ENCODE data around the gene MYLK4. TPM values are rescaled to one million over a fixed set of nuclear protein-coding genes. Genes with fewer than 3 reads are reported as not detected.

Gene MYLK4
- polyA plus RNA-seq, 1 donor: 11.2 TPM

GRCh38 chr6:2756687-2757224 is 6.0 kb upstream of the MYLK4 start:
- DNase-seq (ENCODE audit: low read depth): no peak

- no peak for DNase-seq (ENCODE audit: low read depth)
Measured at GRCh38 chr6:2756241-2756640, 5.5 kb upstream of the MYLK4 start.

- DNase-seq (ENCODE audit: low read depth): no peak
Measured at GRCh38 chr6:2755456-2755855, 4.7 kb upstream of the MYLK4 start.

- DNase-seq (ENCODE audit: low read depth): no peak
Measured at GRCh38 chr6:2754911-2755310, 4.2 kb upstream of the MYLK4 start.

DNA sequence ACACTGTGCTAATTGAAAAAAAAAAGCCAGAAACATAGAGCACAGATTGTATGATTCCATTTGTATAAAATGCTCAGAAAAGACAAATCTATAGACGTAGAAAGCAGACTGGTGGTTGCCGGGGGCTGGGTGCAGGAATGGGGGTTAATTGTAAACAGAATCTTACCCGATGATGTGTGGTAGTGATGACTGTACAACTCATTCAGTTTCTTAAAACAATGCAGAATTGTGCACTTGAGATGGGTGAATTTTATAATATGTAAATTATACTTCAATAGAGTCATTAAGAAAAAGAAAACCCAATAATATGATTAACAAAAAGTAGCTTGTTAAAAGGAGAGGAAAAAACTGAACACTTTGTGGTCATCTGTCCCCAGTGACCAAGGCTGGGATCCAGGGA is 3.7 kb upstream of the MYLK4 start:
- no peak for DNase-seq (ENCODE audit: low read depth)

DNA sequence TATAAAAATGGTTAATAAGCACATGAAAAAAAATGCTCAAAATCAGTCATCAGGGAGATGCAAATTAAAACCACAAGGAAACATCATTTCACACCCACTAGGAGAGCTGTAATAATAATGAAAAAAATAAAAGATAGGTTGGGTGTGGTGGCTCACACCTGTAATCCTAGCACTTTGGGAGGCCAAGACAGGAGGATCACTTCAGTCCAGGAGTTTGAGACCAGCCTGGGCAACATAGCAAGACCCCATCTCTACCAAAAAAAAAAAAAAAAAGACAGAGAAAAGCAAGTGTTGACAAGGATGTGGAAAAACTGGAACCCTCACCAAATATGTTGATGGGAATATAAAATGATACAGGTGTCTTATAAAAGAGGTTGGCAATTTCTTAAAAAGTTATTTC is 3.0 kb upstream of the MYLK4 start:
- DNase-seq (ENCODE audit: low read depth): no peak

- DNase-seq (ENCODE audit: low read depth): no peak
Measured at GRCh38 chr6:2753110-2753489, 2.4 kb upstream of the MYLK4 start.

GRCh38 chr6:2752477-2753109 is 1.9 kb upstream of the MYLK4 start:
- no peak for DNase-seq (ENCODE audit: low read depth)

- no peak for DNase-seq (ENCODE audit: low read depth)
Measured at GRCh38 chr6:2751871-2752270, 1.1 kb upstream of the MYLK4 start.

DNA sequence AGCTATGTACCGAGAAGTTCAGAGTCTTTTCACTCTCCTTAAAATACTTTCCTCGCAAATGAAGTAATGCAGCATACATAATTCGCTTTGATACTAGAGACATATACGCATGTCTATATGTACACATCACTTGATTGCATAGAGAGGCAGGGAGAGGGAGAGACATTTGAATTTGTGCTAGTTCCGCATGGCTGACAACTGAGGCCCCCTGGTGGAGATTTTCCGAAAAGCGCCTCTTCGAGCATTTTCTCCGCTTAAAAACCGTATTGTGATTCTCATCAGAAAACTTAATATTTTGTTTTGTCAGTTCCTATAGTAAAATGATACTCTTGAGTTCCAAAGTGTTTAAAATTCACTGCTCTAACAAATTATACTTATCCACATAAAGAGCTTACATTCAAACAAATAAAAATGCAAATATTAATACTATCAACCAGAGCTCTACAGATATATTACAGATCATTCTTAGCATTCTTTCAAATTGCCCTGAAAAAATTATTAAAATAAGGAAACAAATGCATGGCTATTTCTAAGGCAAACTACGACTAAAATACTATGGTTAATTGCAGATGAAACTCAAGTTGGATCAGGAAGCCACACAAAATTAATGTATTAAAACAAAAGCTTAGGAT is 637 bp downstream of the MYLK4 start:
- no peak for DNase-seq (ENCODE audit: low read depth)

DNA sequence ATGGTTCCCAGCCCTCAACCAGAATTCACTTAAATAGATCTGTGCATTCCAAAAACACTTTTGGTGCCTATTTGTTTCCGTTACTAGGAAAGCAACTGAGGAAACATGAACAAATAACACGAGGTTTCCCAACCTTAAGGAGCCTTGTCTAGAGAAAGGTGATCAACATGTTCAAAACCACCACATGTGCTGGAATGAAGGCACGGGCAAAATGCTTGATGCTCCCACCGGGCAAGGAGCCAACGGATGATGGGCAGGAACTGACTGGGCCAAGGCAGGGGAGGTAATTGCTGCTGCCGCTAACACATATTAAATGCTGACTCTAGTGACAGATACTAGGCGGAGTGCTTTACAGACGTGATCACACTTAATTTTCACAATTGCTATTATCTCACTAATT is 2.5 kb downstream of the MYLK4 start:
- DNase-seq (ENCODE audit: low read depth): no peak

- DNase-seq (ENCODE audit: low read depth): no peak
Measured at GRCh38 chr6:2746557-2747061, 4.1 kb downstream of the MYLK4 start.

DNA sequence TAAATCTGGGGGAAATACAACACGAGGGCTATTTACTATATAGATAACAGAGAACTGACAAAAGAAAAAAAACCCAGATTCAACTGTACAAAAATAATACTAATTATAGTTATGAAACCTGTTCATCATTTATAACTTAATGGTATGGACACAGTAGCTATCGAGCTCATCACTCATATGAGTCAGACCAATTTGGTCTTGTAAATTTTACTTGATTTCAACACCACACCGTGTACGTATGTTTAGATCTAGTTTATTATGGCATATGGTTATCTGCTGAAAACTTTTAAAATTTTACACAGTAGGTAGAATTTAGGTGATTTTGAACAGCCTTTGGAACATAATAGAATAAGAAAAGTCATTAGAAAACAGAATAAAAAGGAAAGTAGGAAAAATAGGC is 5.5 kb downstream of the MYLK4 start:
- DNase-seq (ENCODE audit: low read depth): no peak

GRCh38 chr6:2744778-2745177 is 5.9 kb downstream of the MYLK4 start:
- DNase-seq (ENCODE audit: low read depth): no peak

DNA sequence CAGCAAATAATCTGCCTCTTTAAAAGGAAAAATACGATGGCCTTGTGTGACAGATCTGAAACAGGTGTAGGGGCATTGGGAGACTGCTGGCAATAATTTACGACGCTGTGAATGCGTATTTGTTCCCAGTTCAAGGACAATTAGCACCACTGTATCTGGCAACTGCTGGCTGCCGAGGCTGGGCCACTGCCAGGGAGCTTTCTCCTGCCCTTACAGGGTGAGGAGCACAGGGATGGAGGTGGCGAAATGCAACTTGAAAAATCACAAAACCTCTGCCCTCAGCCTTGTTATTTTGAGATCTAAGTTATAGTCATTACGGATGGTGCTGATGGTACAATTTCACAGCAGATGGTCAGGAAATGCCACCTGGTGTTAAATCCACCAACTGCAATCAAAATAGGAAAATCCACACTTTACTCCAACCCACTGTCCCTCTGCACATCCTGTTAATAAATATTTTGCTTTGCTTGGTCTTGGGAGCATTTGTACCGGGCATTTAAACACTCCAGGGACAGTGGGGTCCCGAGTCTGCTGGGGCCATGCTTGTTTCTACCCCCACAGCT is 6.4 kb downstream of the MYLK4 start:
- no peak for DNase-seq (ENCODE audit: low read depth)

- DNase-seq (ENCODE audit: low read depth): no peak
Measured at GRCh38 chr6:2743280-2744208, 7.2 kb downstream of the MYLK4 start.

DNA sequence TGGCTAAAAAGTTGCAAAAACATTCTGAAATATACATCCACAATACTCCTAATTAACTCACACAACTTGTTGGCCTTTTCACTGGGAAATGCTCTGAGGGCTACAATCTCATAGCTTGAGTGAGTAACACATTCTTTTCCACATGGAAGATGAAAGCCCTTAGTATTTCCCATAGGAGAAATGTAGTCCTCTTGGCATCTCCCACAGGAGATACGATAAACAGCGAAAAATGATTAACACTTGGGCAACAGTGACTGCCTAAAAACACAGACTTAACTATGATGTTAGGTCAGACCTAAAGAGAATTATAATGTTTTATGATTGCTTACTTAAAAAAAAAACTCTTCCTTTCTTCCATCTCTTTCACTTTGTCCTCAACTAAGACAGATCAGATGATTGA is 9.0 kb downstream of the MYLK4 start:
- no peak for DNase-seq (ENCODE audit: low read depth)

DNA sequence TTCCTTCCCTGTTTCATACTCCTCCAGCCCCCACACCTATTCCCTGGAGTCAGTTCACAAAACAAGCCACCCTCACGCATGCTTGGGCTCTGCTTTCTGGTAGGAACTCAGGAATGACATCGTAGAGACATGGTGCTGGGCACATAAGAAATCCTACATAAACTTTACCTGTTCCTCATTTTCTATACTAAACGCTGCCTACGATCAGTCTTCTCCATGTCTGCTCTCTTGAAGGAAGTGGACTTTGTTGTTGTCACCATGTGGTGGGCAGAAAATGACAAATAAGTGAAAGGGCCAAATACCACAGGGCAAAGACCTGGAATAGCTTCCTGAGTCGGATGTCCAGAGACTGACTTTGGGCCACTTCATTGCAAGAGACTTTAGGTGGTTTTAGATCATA is 10.1 kb downstream of the MYLK4 start:
- DNase-seq (ENCODE audit: low read depth): no peak

GRCh38 chr6:2739335-2739734 is 11.4 kb downstream of the MYLK4 start:
- no peak for DNase-seq (ENCODE audit: low read depth)

GRCh38 chr6:2738373-2738979 is 12.2 kb downstream of the MYLK4 start:
- DNase-seq (ENCODE audit: low read depth): peak; percentile 28

- no peak for DNase-seq (ENCODE audit: low read depth)
Measured at GRCh38 chr6:2737885-2738284, 12.8 kb downstream of the MYLK4 start.

Data from forelimb muscle (tissue), 1 donor.